Ishikawa (cell line): ENCODE results near the gene PELI2.

Experiments
- CEBPB ChIP-seq: IDR thresholded peaks from 2 replicates; pipeline ENCODE4 v1.6.1; 2012
- CREB1 ChIP-seq: IDR thresholded peaks from 2 replicates; pipeline ENCODE4 v1.6.1; 2012; ENCODE audit warnings: low read depth
- EGR1 ChIP-seq: IDR thresholded peaks from 2 replicates; pipeline ENCODE4 v1.6.1; 2012
- EP300 ChIP-seq: IDR thresholded peaks from 2 replicates; pipeline ENCODE4 v1.6.1; 2012; ENCODE audit warnings: borderline replicate concordance
- TAF1 ChIP-seq: IDR thresholded peaks from 2 replicates; pipeline ENCODE4 v1.6.1; 2012; ENCODE audit warnings: low read depth, mild to moderate bottlenecking
- USF1 ChIP-seq: IDR thresholded peaks from 2 replicates; pipeline ENCODE4 v1.6.1; 2012
- TF ChIP-seq, protein P1 (sequence below): IDR thresholded peaks from 2 replicates; pipeline ENCODE4 v1.6.1; 2012; ENCODE audit warnings: low read depth, mild to moderate bottlenecking

- TF ChIP-seq TAF1 = no peak
- TF ChIP-seq EP300 = no peak
- TF ChIP-seq USF1 = no peak
- TF ChIP-seq, protein P1, sequence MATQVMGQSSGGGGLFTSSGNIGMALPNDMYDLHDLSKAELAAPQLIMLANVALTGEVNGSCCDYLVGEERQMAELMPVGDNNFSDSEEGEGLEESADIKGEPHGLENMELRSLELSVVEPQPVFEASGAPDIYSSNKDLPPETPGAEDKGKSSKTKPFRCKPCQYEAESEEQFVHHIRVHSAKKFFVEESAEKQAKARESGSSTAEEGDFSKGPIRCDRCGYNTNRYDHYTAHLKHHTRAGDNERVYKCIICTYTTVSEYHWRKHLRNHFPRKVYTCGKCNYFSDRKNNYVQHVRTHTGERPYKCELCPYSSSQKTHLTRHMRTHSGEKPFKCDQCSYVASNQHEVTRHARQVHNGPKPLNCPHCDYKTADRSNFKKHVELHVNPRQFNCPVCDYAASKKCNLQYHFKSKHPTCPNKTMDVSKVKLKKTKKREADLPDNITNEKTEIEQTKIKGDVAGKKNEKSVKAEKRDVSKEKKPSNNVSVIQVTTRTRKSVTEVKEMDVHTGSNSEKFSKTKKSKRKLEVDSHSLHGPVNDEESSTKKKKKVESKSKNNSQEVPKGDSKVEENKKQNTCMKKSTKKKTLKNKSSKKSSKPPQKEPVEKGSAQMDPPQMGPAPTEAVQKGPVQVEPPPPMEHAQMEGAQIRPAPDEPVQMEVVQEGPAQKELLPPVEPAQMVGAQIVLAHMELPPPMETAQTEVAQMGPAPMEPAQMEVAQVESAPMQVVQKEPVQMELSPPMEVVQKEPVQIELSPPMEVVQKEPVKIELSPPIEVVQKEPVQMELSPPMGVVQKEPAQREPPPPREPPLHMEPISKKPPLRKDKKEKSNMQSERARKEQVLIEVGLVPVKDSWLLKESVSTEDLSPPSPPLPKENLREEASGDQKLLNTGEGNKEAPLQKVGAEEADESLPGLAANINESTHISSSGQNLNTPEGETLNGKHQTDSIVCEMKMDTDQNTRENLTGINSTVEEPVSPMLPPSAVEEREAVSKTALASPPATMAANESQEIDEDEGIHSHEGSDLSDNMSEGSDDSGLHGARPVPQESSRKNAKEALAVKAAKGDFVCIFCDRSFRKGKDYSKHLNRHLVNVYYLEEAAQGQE = no peak
- no peak for TF ChIP-seq EGR1
- no peak for TF ChIP-seq CEBPB
- TF ChIP-seq CREB1 = no peak
These were observed 57.6 kb downstream of the PELI2 start for GRCh38 chr14:56175773-56176172.
